Measurements from ENCODE around the gene EBF3.

Gene EBF3

GRCh38 chr10:129963641-129964501 is at the start of gene EBF3:
EBF3 (minus strand) TSS chr10:129964274; CDS start chr10:129963768, 506 bp downstream.
- peaks cover 5% of the 10 kb centered on the region for H3K9me3 ChIP-seq (ENCODE audit: insufficient read depth, low read length, severe bottlenecking)
- no peak within 1 kb of the TSS for H3K27ac ChIP-seq (ENCODE audit: low read length)
- no peaks in the 10 kb centered on the region for H3K79me2 ChIP-seq (ENCODE audit: insufficient read depth, low read length)
- ATAC-seq (ENCODE audit: insufficient read depth, low read depth) (no peak), DNase-seq (no peak)
- H3K4me3 ChIP-seq (ENCODE audit: low read depth in 1 of 2, low read length in 2 of 2), result no peak within 1 kb of the TSS
- H3K9ac ChIP-seq (ENCODE audit: low read depth, low read length), result no peak within 1 kb of the TSS
- no peaks in the 10 kb centered on the region for H4K20me1 ChIP-seq (ENCODE audit: insufficient read depth, low read length)
- H3K4me2 ChIP-seq (ENCODE audit: insufficient read depth, low read length), result no peak within 1 kb of the TSS
- H3K36me3 ChIP-seq (ENCODE audit: insufficient read depth, low read length), result no peaks in the 10 kb centered on the region
- TF ChIP-seq, protein P1, sequence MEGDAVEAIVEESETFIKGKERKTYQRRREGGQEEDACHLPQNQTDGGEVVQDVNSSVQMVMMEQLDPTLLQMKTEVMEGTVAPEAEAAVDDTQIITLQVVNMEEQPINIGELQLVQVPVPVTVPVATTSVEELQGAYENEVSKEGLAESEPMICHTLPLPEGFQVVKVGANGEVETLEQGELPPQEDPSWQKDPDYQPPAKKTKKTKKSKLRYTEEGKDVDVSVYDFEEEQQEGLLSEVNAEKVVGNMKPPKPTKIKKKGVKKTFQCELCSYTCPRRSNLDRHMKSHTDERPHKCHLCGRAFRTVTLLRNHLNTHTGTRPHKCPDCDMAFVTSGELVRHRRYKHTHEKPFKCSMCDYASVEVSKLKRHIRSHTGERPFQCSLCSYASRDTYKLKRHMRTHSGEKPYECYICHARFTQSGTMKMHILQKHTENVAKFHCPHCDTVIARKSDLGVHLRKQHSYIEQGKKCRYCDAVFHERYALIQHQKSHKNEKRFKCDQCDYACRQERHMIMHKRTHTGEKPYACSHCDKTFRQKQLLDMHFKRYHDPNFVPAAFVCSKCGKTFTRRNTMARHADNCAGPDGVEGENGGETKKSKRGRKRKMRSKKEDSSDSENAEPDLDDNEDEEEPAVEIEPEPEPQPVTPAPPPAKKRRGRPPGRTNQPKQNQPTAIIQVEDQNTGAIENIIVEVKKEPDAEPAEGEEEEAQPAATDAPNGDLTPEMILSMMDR (IDR thresholded peaks at IDR 0.05; ENCODE audit: borderline replicate concordance, extremely low read depth, low read length, poor library complexity, severe bottlenecking), result no peak
- no peak for TF ChIP-seq EZH2 (IDR thresholded peaks at IDR 0.05; ENCODE audit: borderline replicate concordance, low read depth, low read length, severe bottlenecking)
- H3K4me1 ChIP-seq (ENCODE audit: insufficient read depth, low read length), result peaks cover 10% of the 10 kb centered on the region
- H3K27me3 ChIP-seq (ENCODE audit: insufficient read depth, low read length, poor library complexity), result no peaks in the 10 kb centered on the region
- no peak within 1 kb of the TSS for H2AFZ ChIP-seq (ENCODE audit: low read depth, low read length)

GRCh38 chr10:130013335-130014262 is 49.5 kb upstream of the EBF3 start:
- no peak overlapping the region for H3K4me2 ChIP-seq (ENCODE audit: insufficient read depth, low read length)
- peaks cover 11% of the 10 kb centered on the region for H3K4me1 ChIP-seq (ENCODE audit: insufficient read depth, low read length)
- H3K79me2 ChIP-seq (ENCODE audit: insufficient read depth, low read length), result no peaks in the 10 kb centered on the region
- H2AFZ ChIP-seq (ENCODE audit: low read depth, low read length), result no peak overlapping the region
- ATAC-seq (ENCODE audit: insufficient read depth, low read depth) (no peak), DNase-seq (no peak)
- H3K27ac ChIP-seq (ENCODE audit: low read length), result no peak overlapping the region
- H4K20me1 ChIP-seq (ENCODE audit: insufficient read depth, low read length), result no peaks in the 10 kb centered on the region
- no peak overlapping the region for H3K4me3 ChIP-seq (ENCODE audit: low read depth in 1 of 2, low read length in 2 of 2)
- no peaks in the 10 kb centered on the region for H3K9me3 ChIP-seq (ENCODE audit: insufficient read depth, low read length, severe bottlenecking)
- H3K9ac ChIP-seq (ENCODE audit: low read depth, low read length), result no peak overlapping the region
- no peaks in the 10 kb centered on the region for H3K36me3 ChIP-seq (ENCODE audit: insufficient read depth, low read length)
- no peaks in the 10 kb centered on the region for H3K27me3 ChIP-seq (ENCODE audit: insufficient read depth, low read length, poor library complexity)
- TF ChIP-seq EZH2 (IDR thresholded peaks at IDR 0.05; ENCODE audit: borderline replicate concordance, low read depth, low read length, severe bottlenecking), result no peak
- TF ChIP-seq, protein P1 (IDR thresholded peaks at IDR 0.05; ENCODE audit: borderline replicate concordance, extremely low read depth, low read length, poor library complexity, severe bottlenecking), result no peak

DNA sequence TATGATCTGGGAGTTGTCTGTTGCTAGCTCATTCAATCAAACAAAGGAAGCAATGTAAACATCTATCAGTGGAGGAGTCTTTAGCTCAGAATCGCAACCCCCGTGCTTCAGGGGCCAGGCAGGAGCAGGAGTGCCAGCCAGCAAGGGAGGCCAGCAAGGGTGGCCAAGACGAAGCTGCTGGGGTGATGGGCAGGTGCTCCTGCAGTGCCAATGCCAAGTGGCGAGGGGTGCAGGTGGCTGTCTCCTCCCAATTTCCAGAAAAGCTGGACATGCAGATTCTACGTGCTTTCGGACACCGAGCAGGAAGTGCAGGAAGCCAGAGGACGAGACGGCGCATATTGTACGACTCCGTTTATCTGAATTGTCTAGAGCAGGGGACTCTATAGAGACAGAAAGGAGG is 48.1 kb upstream of the EBF3 start:
- no peaks in the 10 kb centered on the region for H3K27me3 ChIP-seq (ENCODE audit: insufficient read depth, low read length, poor library complexity)
- H3K27ac ChIP-seq (ENCODE audit: low read length), result no peak overlapping the region
- no peak overlapping the region for H2AFZ ChIP-seq (ENCODE audit: low read depth, low read length)
- DNase-seq (no peak), ATAC-seq (ENCODE audit: insufficient read depth, low read depth) (no peak)
- H3K4me2 ChIP-seq (ENCODE audit: insufficient read depth, low read length), result no peak overlapping the region
- H3K4me3 ChIP-seq (ENCODE audit: low read depth in 1 of 2, low read length in 2 of 2), result no peak overlapping the region
- no peaks in the 10 kb centered on the region for H4K20me1 ChIP-seq (ENCODE audit: insufficient read depth, low read length)
- H3K9ac ChIP-seq (ENCODE audit: low read depth, low read length), result no peak overlapping the region
- no peaks in the 10 kb centered on the region for H3K79me2 ChIP-seq (ENCODE audit: insufficient read depth, low read length)
- TF ChIP-seq, protein P1 (IDR thresholded peaks at IDR 0.05; ENCODE audit: borderline replicate concordance, extremely low read depth, low read length, poor library complexity, severe bottlenecking), result no peak
- TF ChIP-seq EZH2 (IDR thresholded peaks at IDR 0.05; ENCODE audit: borderline replicate concordance, low read depth, low read length, severe bottlenecking), result no peak
- no peaks in the 10 kb centered on the region for H3K36me3 ChIP-seq (ENCODE audit: insufficient read depth, low read length)
- H3K4me1 ChIP-seq (ENCODE audit: insufficient read depth, low read length), result no peaks in the 10 kb centered on the region
- no peaks in the 10 kb centered on the region for H3K9me3 ChIP-seq (ENCODE audit: insufficient read depth, low read length, severe bottlenecking)
